Pancreas (tissue), 10 donors: Measurements from ENCODE around the gene SLC1A2. TPM values are rescaled to one million over a fixed set of nuclear protein-coding genes. Genes with fewer than 3 reads are reported as not detected.

ENCODE experiments used
- ATAC-seq, 4 donors: fragments of 200-7000 bp; cut with Tn5 transposase; one replicate each; pipeline versions ENCODE4 v1.8.0 to v1.9.1; 2020; ENCODE audit warnings: mild to moderate bottlenecking in 4 of 4, moderate library complexity in 4 of 4
- DNase-seq, 6 donors: peaks; one replicate each; pipeline ENCODE4 v3.0.0-alpha.2; 2020
- FAIRE-seq: peaks from 2 replicates; lab custom pipeline; 2012; peaks lifted over from hg19 to GRCh38; lab: Jason Lieb, UNC
- H3K27ac ChIP-seq, 4 donors: fragments of 200-600 bp; sonication (generic); 1 replicate in 3 of 4; 2 replicates in 1 of 4; pipeline versions ENCODE4 v1.5.0 to v1.8.0; 2020
- H3K27me3 ChIP-seq, 4 donors: fragments of 200-600 bp; one replicate each; pipeline ENCODE4 v1.8.0; 2021
- H3K36me3 ChIP-seq, 3 donors: fragments of 200-600 bp; sonication (generic) in 1 of 3; one replicate each; pipeline versions ENCODE4 v1.5.0 to v1.8.0; 2020 to 2021
- H3K4me1 ChIP-seq, 3 donors: fragments of 200-600 bp; one replicate each; pipeline ENCODE4 v1.8.0; 2021
- H3K4me3 ChIP-seq, 4 donors: fragments of 200-600 bp; sonication (generic) in 2 of 4; one replicate each; pipeline versions ENCODE4 v1.5.0 to v1.8.0; 2020 to 2021
- H3K9me3 ChIP-seq, 4 donors: fragments of 200-600 bp; one replicate each; pipeline ENCODE4 v1.8.0; 2021
- WGBS, 2 donors: extraction: QIAGEN DNeasy Blood & Tissue Kit; methylation state at CpG; one replicate each; pipeline ENCODE4 v1.1.7; 2013; 5-methylcytosine and 5-hydroxymethylcytosine counted together
- intact Hi-C, 3 donors: fragments of 100-400 bp; cut with DNase I; formaldehyde crosslinking; loops; one replicate each; pipeline versions ENCODE4 v1.11.1 to v1.14.2; 2022
- polyA plus RNA-seq, 2 donors: library from polyadenylated mRNA; stranded (reverse); fragments of 200-250 nt; gene quantifications; one replicate each; pipeline ENCODE4 v1.2.3, GENCODE V29; 2013
- total RNA-seq, 6 donors: library from RNA; stranded (reverse); fragmentation: NEBNext Ultra II Directional in 4 of 6; extraction: Animal tissue kit (Norgen Biotek cat#: 25700) in 4 of 6; gene quantifications; one replicate each; pipeline versions ENCODE4 v1.2.1 to v1.2.4, GENCODE V29; 2021 to 2023
- TF ChIP-seq, protein P1 (sequence below), 4 donors: fragments of 200-600 bp; sonication (generic) in 3 of 4; IDR thresholded peaks; one replicate each; pipeline versions ENCODE4 v1.5.0 to v1.8.0; 2021; ENCODE audit warnings: antibody characterized with exemption in 4 of 4
- donor health status: healthy with polysubstance abuse.
- donor health status: DM: no; HTN: no; CAD: no; lungs with moderate emphysema.
- donor health status: DM: no; HTN: no; CAD: no.
- donor health status: control.
- donor health status: control.
- donor health status: Bipolar disorder and iron deficiency.
- donor health status: DM: yes; HTN: yes; CAD: no.
- donor health status: DM: no; HTN: no; CAD: no.
- donor health status: DM: no; HTN: no; CAD: no.
- donor health status: DM: yes; HTN: yes; CAD: no.

The SLC1A2 gene
- total and polyA plus RNA-seq, 8 donors, result 4.7 to 62.5 (median 35.3) TPM

GRCh38 chr11:35336726-35337125 is 82.6 kb downstream of the SLC1A2 start:
- intact Hi-C loops, result no loop called here
- DNase-seq (no peak), FAIRE-seq (no peak), ATAC-seq (no peak)
- H3K36me3 ChIP-seq, result no peaks in the 10 kb centered on the region
- no peaks in the 10 kb centered on the region for H3K27me3 ChIP-seq
- WGBS, 2 donors, result 51 to 53% methylated on average over 1 of the region's 1 CpG
- H3K9me3 ChIP-seq, result no peaks in the 10 kb centered on the region
- TF ChIP-seq, protein P1, sequence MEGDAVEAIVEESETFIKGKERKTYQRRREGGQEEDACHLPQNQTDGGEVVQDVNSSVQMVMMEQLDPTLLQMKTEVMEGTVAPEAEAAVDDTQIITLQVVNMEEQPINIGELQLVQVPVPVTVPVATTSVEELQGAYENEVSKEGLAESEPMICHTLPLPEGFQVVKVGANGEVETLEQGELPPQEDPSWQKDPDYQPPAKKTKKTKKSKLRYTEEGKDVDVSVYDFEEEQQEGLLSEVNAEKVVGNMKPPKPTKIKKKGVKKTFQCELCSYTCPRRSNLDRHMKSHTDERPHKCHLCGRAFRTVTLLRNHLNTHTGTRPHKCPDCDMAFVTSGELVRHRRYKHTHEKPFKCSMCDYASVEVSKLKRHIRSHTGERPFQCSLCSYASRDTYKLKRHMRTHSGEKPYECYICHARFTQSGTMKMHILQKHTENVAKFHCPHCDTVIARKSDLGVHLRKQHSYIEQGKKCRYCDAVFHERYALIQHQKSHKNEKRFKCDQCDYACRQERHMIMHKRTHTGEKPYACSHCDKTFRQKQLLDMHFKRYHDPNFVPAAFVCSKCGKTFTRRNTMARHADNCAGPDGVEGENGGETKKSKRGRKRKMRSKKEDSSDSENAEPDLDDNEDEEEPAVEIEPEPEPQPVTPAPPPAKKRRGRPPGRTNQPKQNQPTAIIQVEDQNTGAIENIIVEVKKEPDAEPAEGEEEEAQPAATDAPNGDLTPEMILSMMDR (IDR thresholded peaks at IDR 0.05), result no peak
- no peak overlapping the region for H3K4me3 ChIP-seq
- peaks cover 10 to 33% (median 16%) of the 10 kb centered on the region in 3 donors for H3K4me1 ChIP-seq
- H3K27ac ChIP-seq, result peak overlapping the region; percentile 24 to 78 (median 53)

- TF ChIP-seq, protein P1 (IDR thresholded peaks at IDR 0.05), result no peak
- no peak for ATAC-seq
- 98 to 99% methylated on average over 2 of the region's 2 CpGs for WGBS, 2 donors
- FAIRE-seq, result no peak
- no peak for DNase-seq
- H3K4me3 ChIP-seq, result no peak overlapping the region
- intact Hi-C loops, result no loop called here
- no peak overlapping the region for H3K27ac ChIP-seq
- H3K4me1 ChIP-seq, result peaks cover 10 to 23% (median 15%) of the 10 kb centered on the region in 3 donors
- H3K27me3 ChIP-seq, result no peaks in the 10 kb centered on the region
- H3K36me3 ChIP-seq, result no peaks in the 10 kb centered on the region
- no peaks in the 10 kb centered on the region for H3K9me3 ChIP-seq
Measured at GRCh38 chr11:35335226-35335625, 84.1 kb downstream of the SLC1A2 start.

GRCh38 chr11:35334385-35335090 is 84.8 kb downstream of the SLC1A2 start:
- ATAC-seq (no peak), FAIRE-seq (no peak), DNase-seq (no peak)
- Histone ChIP-seq H3K4me1 (peaks cover 10 to 20% (median 15%) of the 10 kb centered on the region in 3 donors), H3K36me3 (no peaks in the 10 kb centered on the region), H3K27ac (no peak overlapping the region), H3K4me3 (no peak overlapping the region), H3K27me3 (no peaks in the 10 kb centered on the region), H3K9me3 (no peaks in the 10 kb centered on the region)
- intact Hi-C loops, result no loop called here
- 88 to 89% methylated on average over 5 of the region's 5 CpGs for WGBS, 2 donors
- TF ChIP-seq, protein P1 (IDR thresholded peaks at IDR 0.05), result no peak

- TF ChIP-seq, protein P1 (IDR thresholded peaks at IDR 0.05), result no peak
- DNase-seq (no peak), ATAC-seq (no peak), FAIRE-seq (no peak)
- intact Hi-C loops, result no loop called here
- no peak overlapping the region for H3K27ac ChIP-seq
- no peaks in the 10 kb centered on the region for H3K9me3 ChIP-seq
- peaks cover under 1 to 10% (median 7%) of the 10 kb centered on the region in 3 donors for H3K4me1 ChIP-seq
- H3K36me3 ChIP-seq, result no peaks in the 10 kb centered on the region
- H3K27me3 ChIP-seq, result no peaks in the 10 kb centered on the region
- no peak overlapping the region for H3K4me3 ChIP-seq
- WGBS, 2 donors, result 89% methylated on average over 2 of the region's 2 CpGs
Measured at GRCh38 chr11:35332524-35332923, 86.8 kb downstream of the SLC1A2 start.

DNA sequence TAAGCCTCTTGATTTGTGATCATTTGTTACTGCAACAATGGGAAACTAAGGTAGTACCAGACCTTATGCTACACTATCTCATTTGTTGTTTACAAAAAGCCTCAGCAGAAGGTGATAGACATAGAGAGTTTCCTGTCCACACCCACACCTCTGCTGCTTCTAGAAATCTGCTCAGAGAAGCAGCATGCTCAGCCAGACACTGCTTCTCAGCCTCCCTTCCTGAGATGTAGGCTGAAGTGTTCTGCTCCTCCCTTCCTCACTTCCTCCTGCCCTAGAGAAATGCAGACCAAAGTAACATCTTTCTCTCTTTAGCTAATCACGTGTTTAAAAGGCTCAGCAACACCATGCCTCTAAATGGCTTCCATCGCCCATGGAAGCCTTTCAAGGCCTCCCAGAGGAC is 88.4 kb downstream of the SLC1A2 start:
- TF ChIP-seq, protein P1 (IDR thresholded peaks at IDR 0.05), result no peak
- no peaks in the 10 kb centered on the region for H3K9me3 ChIP-seq
- no peak overlapping the region for H3K4me3 ChIP-seq
- intact Hi-C loops, result no loop called here
- WGBS, 2 donors, result 69 to 75% methylated on average over 2 of the region's 2 CpGs
- FAIRE-seq (no peak), DNase-seq (no peak), ATAC-seq (peak in 3 of 4 donors; percentile 16 to 52 (median 30))
- peak overlapping the region in 1 of 4 donors; percentile 4 for H3K27ac ChIP-seq
- no peaks in the 10 kb centered on the region for H3K36me3 ChIP-seq
- H3K4me1 ChIP-seq, result peaks cover 0 to 5% (median 0%) of the 10 kb centered on the region in 3 donors
- H3K27me3 ChIP-seq, result no peaks in the 10 kb centered on the region
